IMR-90 (cell line): ENCODE measurements around the gene MEF2A. TPM values are rescaled to one million over a fixed set of nuclear protein-coding genes. Genes with fewer than 3 reads are reported as not detected.

Experiments used
- ATAC-seq: fragments of 200-7000 bp; cut with Tn5 transposase; 2 replicates; pipeline ENCODE4 v1.9.1; 2020; ENCODE audit warnings: low read depth, mild to moderate bottlenecking, moderate library complexity
- BruUV-seq: library from RNA; stranded (reverse); fragments of 400-500 nt; replicated peaks from 2 replicates; lab custom pipeline; 2021; lab: Mats Ljungman, UMichigan
- CTCF ChIA-PET: fragments of 300-600 bp; formaldehyde crosslinking; extraction: SDS; loops from one replicate; lab custom pipeline; 2021; ENCODE audit warnings: antibody characterized with exemption; lab: Yijun Ruan, JAX
- POLR2A ChIA-PET: fragments of 300-600 bp; sonication (Branson Sonifier 250); formaldehyde crosslinking; loops from one replicate; lab custom pipeline; 2022; ENCODE audit warnings: antibody characterized with exemption; ENCODE audit not compliant: unreplicated experiment; lab: Charles Lee
- DNase-seq: peaks from one replicate; pipeline ENCODE4 v3.0.0; 2013
- H2AFZ ChIP-seq: replicated peaks from 2 replicates; pipeline ENCODE3; 2013; ENCODE audit warnings: low read length, mild to moderate bottlenecking; ENCODE audit not compliant: poor library complexity
- H2AK5ac ChIP-seq: 2 replicates; pipeline ENCODE4 v1.6.1; 2013; ENCODE audit warnings: low read depth, low read length, inconsistent platforms
- H2AK9ac ChIP-seq: replicated peaks from 2 replicates; pipeline ENCODE3; 2013; ENCODE audit warnings: mild to moderate bottlenecking, low read depth, low read length, moderate library complexity; ENCODE audit not compliant: poor library complexity
- H2BK120ac ChIP-seq: 2 replicates; pipeline ENCODE4 v1.6.1; 2013; ENCODE audit warnings: low read depth, low read length, inconsistent platforms
- H2BK15ac ChIP-seq: 3 replicates; pipeline ENCODE4 v1.6.1; 2013; ENCODE audit warnings: low read depth, low read length, inconsistent platforms
- H2BK20ac ChIP-seq: 2 replicates; pipeline ENCODE4 v1.6.1; 2013; ENCODE audit warnings: low read depth, mild to moderate bottlenecking, inconsistent platforms, low read length, moderate library complexity
- H2BK5ac ChIP-seq: 2 replicates; pipeline ENCODE4 v1.6.1; 2013; ENCODE audit warnings: mild to moderate bottlenecking, low read depth, low read length, inconsistent platforms; ENCODE audit not compliant: poor library complexity, severe bottlenecking
- H3K14ac ChIP-seq: replicated peaks from 2 replicates; pipeline ENCODE4 v1.6.1; 2013; ENCODE audit warnings: low read depth, low read length, inconsistent platforms
- H3K18ac ChIP-seq: 2 replicates; pipeline ENCODE4 v1.6.1; 2013; ENCODE audit warnings: low read depth, low read length, control low read depth
- H3K23ac ChIP-seq: 2 replicates; pipeline ENCODE4 v1.6.1; 2013; ENCODE audit warnings: low read depth, low read length, inconsistent platforms
- H3K27ac ChIP-seq: 2 replicates; pipeline ENCODE4 v1.5.1; 2013; ENCODE audit warnings: mild to moderate bottlenecking, control low read depth, low read length; ENCODE audit not compliant: insufficient read depth
- H3K27me3 ChIP-seq: 2 replicates; pipeline ENCODE4 v1.6.1; 2013; ENCODE audit warnings: low read length; ENCODE audit not compliant: control insufficient read depth, insufficient read depth
- H3K36me3 ChIP-seq: 2 replicates; pipeline ENCODE4 v1.6.1; 2013; ENCODE audit warnings: low read length, mixed read lengths; ENCODE audit not compliant: control insufficient read depth, insufficient read depth
- H3K4ac ChIP-seq: 2 replicates; pipeline ENCODE4 v1.6.1; 2013; ENCODE audit warnings: low read depth, low read length, inconsistent platforms
- H3K4me1 ChIP-seq: 2 replicates; pipeline ENCODE4 v1.6.1; 2013; ENCODE audit warnings: low read length, mixed read lengths; ENCODE audit not compliant: control insufficient read depth, insufficient read depth
- H3K4me2 ChIP-seq: 2 replicates; pipeline ENCODE4 v1.6.1; 2013; ENCODE audit warnings: low read depth, mild to moderate bottlenecking, control low read depth, low read length, moderate library complexity
- H3K4me3 ChIP-seq: 2 replicates; pipeline ENCODE4 v1.5.1; 2013; ENCODE audit warnings: low read depth, mild to moderate bottlenecking, control low read depth, low read length, moderate library complexity; ENCODE audit not compliant: insufficient read depth
- H3K56ac ChIP-seq: 2 replicates; pipeline ENCODE4 v1.6.1; 2013; ENCODE audit warnings: low read length, inconsistent platforms; ENCODE audit not compliant: insufficient read depth; ENCODE audit errors: extremely low read depth
- H3K79me1 ChIP-seq, 2 experiments: 2 replicates each; pipeline ENCODE4 v1.6.1; 2013; ENCODE audit warnings: low read length in 2 of 2, inconsistent platforms in 1 of 2, low read depth in 1 of 2
- H3K9ac ChIP-seq: 2 replicates; pipeline ENCODE4 v1.6.1; 2013; ENCODE audit warnings: low read depth, low read length, control low read depth
- H3K9me1 ChIP-seq: 2 replicates; pipeline ENCODE4 v1.6.1; 2013; ENCODE audit warnings: low read length, inconsistent platforms; ENCODE audit not compliant: insufficient read depth
- H3K9me3 ChIP-seq: 2 replicates; pipeline ENCODE4 v1.6.1; 2013; ENCODE audit warnings: low read length; ENCODE audit not compliant: control insufficient read depth, insufficient read depth
- H4K20me1 ChIP-seq: 2 replicates; pipeline ENCODE4 v1.6.1; 2013; ENCODE audit warnings: low read length, inconsistent platforms; ENCODE audit not compliant: insufficient read depth
- H4K5ac ChIP-seq: 2 replicates; pipeline ENCODE4 v1.6.1; 2013; ENCODE audit warnings: mild to moderate bottlenecking, low read depth, low read length, control low read depth
- H4K8ac ChIP-seq, 2 experiments: 2 replicates each; pipeline ENCODE4 v1.6.1; 2013; ENCODE audit warnings: low read depth in 2 of 2, low read length in 2 of 2, control low read depth in 1 of 2, inconsistent platforms in 1 of 2
- H4K91ac ChIP-seq: 2 replicates; pipeline ENCODE4 v1.6.1; 2013; ENCODE audit warnings: low read depth, low read length, inconsistent platforms; ENCODE audit not compliant: insufficient read depth
- FOS ChIP-seq: fragments of 150-350 bp; IDR thresholded peaks from 2 replicates; pipeline ENCODE4 v1.6.1; 2016; ENCODE audit warnings: low read depth, low read length
- NFE2L2 ChIP-seq: fragments of 150-350 bp; IDR thresholded peaks from 2 replicates; pipeline ENCODE4 v1.6.1; 2016; ENCODE audit warnings: low read depth, mild to moderate bottlenecking, low read length
- SMC3 ChIP-seq: fragments of 150-350 bp; IDR thresholded peaks from 2 replicates; pipeline ENCODE4 v1.6.1; 2016; ENCODE audit warnings: low read depth, mild to moderate bottlenecking, antibody characterized with exemption, low read length, moderate library complexity
- WGBS, 2 experiments: methylation state at CpG; one replicate each; pipeline versions ENCODE4 v1.1.5 to v1.1.7; 2013; ENCODE audit warnings: missing lambda C conversion rate in 2 of 2; ENCODE audit not compliant: insufficient read length in 1 of 2; ENCODE audit errors: extremely low coverage in 2 of 2; 5-methylcytosine and 5-hydroxymethylcytosine counted together
- dilution Hi-C: fragments of 300-500 bp; cut with HindIII; formaldehyde crosslinking; loops from one replicate; pipeline ENCODE4 v1.14.3; 2018; ENCODE audit warnings: low sequenced_read_pairs; ENCODE audit not compliant: unreplicated experiment
- in situ Hi-C: fragments of 300-500 bp; cut with MboI; formaldehyde crosslinking; loops from 3 replicates; pipeline ENCODE4 v1.14.3; 2019; ENCODE audit warnings: low sequenced_read_pairs, inconsistent platforms, mixed read lengths
- intact Hi-C: fragments of 100-400 bp; cut with micrococcal nuclease; formaldehyde crosslinking; loops from 2 replicates; pipeline ENCODE4 v1.10.0; 2022
- polyA plus RNA-seq, 3 experiments: library from polyadenylated mRNA; depleted of rRNA; stranded (reverse); fragments of >200 nt; gene quantifications; 2 replicates each; pipeline ENCODE4 v1.2.3, GENCODE V29; 2012; ENCODE audit warnings: low replicate concordance in 1 of 3
- total RNA-seq: library from RNA; depleted of rRNA; stranded (reverse); fragments of >200 nt; gene quantifications from 2 replicates; pipeline ENCODE4 v1.2.3, GENCODE V29; 2012

The MEF2A gene
- total and polyA plus RNA-seq, 2 of the 4 experiments (the other 2 are of a cell fraction), result 16.1 to 16.7 TPM

DNA sequence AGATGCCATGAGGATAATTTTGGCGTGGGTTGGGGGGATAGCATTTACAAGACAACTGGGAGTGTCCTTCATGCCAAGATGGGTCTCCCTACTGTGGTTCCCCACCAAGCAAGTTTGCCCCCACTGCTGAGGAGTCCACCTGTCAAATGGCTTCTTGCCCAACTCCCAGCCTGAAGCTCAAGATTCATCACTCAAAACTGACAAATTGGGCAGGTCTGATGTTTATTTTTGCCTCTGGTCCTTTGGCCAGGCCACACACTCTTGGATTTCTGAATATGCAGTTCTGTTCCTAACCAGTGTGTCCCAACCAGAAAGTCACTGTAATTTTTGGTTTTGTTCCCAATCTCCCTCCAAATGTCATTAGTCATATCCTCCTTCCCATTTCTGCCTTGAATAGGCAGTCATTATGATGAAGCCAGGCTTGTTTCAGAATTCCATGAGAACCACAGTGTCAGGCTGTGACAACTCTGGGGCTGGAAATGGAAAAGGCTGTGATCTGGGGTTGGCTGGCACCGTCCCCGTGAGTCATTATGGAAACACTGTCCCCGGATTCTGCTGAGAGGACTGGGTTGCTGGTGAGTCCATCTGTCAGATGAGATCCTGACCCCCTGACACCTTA is 29.3 kb upstream of the MEF2A start:
- no peak overlapping the region for H2BK5ac ChIP-seq
- H4K20me1 ChIP-seq, result no peaks in the 10 kb centered on the region
- H3K9ac ChIP-seq, result no peak overlapping the region
- no peak overlapping the region for H2AK9ac ChIP-seq
- TF ChIP-seq NFE2L2 (no peak), FOS (0 out of 2 replicates have a peak, but pooled peaks have one; percentile 15), SMC3 (peak; percentile 11; the same call in 1 of the 2 replicates)
- no TSS peak for BruUV-seq
- H4K8ac ChIP-seq, result no peak overlapping the region
- ATAC-seq, result peak; percentile 60
- H3K4me3 ChIP-seq, result no peak overlapping the region
- H4K5ac ChIP-seq, result no peak overlapping the region
- peaks cover 12% of the 10 kb centered on the region for H3K9me1 ChIP-seq
- no peak overlapping the region for H2AFZ ChIP-seq
- no peak overlapping the region for H3K14ac ChIP-seq
- no peaks in the 10 kb centered on the region; a peak in 1 of 4 replicates for H3K79me1 ChIP-seq
- H4K91ac ChIP-seq, result no peak overlapping the region; the same call in 1 of the 2 replicates
- no peak overlapping the region for H3K27ac ChIP-seq
- H3K56ac ChIP-seq, result no peak overlapping the region
- H2BK15ac ChIP-seq, result no peak overlapping the region
- H3K18ac ChIP-seq, result no peak overlapping the region
- POLR2A ChIA-PET, result no interaction called here
- H3K23ac ChIP-seq, result no peak overlapping the region; the same call in 1 of the 2 replicates
- no peaks in the 10 kb centered on the region for H3K9me3 ChIP-seq
- dilution Hi-C loops (no loop called here), intact Hi-C loops (no loop called here), in situ Hi-C loops (no loop called here)
- DNase-seq, result peak; percentile 65
- peaks cover 8% of the 10 kb centered on the region for H3K4me1 ChIP-seq
- H2AK5ac ChIP-seq, result peak overlapping the region; percentile 63; the same call in 1 of the 2 replicates
- H2BK120ac ChIP-seq, result no peak overlapping the region
- H3K4me2 ChIP-seq, result no peak overlapping the region
- H3K36me3 ChIP-seq, result no peaks in the 10 kb centered on the region
- no peaks in the 10 kb centered on the region for H3K27me3 ChIP-seq
- WGBS, 2 experiments, result no CpG with 5 or more reads among the region's 4 CpGs
- CTCF ChIA-PET, result interaction anchor here (0.7 kb wide), 1 partner anchor 167 kb away, joined by 3 read pairs; no protein-coding TSS in a partner anchor
- no peak overlapping the region for H2BK20ac ChIP-seq
- no peak overlapping the region for H3K4ac ChIP-seq
